Sigmoid colon (tissue), 7 donors: Measurements from ENCODE around the gene DDA1. TPM values are rescaled to one million over a fixed set of nuclear protein-coding genes. Genes with fewer than 3 reads are reported as not detected.
"Not testable (repeated sequence)": the region's sequence is repeated elsewhere in the genome, so short reads cannot be mapped to it uniquely, and the experiment has no call there.

Experiments
- DNase-seq: peaks from one replicate; pipeline ENCODE4 v3.0.0-alpha.2; 2019
- H3K27ac ChIP-seq, 4 donors: fragments of 200-600 bp; sonication (generic); one replicate each; pipeline ENCODE4 v1.5.1; 2016 to 2019; ENCODE audit warnings: mild to moderate bottlenecking in 1 of 4
- H3K27me3 ChIP-seq, 3 donors: fragments of 200-600 bp; sonication (generic); one replicate each; pipeline ENCODE4 v1.5.1; 2019; ENCODE audit warnings: mild to moderate bottlenecking in 1 of 3
- H3K36me3 ChIP-seq, 4 donors: fragments of 200-600 bp; sonication (generic); one replicate each; pipeline ENCODE4 v1.5.1; 2016 to 2019
- H3K4me1 ChIP-seq, 4 donors: fragments of 200-600 bp; sonication (generic); one replicate each; pipeline ENCODE4 v1.5.1; 2017 to 2019
- H3K4me3 ChIP-seq, 4 donors: fragments of 200-600 bp; sonication (generic); one replicate each; pipeline ENCODE4 v1.5.1; 2017 to 2019; ENCODE audit warnings: mild to moderate bottlenecking in 2 of 4, moderate library complexity in 1 of 4
- H3K9me3 ChIP-seq, 4 donors: fragments of 200-600 bp in 3 of 4; sonication (generic) in 3 of 4; one replicate each; pipeline versions ENCODE4 v1.5.1 to v1.6.1; 2013 to 2019
- EP300 ChIP-seq, 4 donors: sonication (generic); formaldehyde crosslinking; IDR thresholded peaks; one replicate each; pipeline ENCODE4 v1.6.1; 2017; ENCODE audit warnings: antibody characterized with exemption in 4 of 4
- POLR2A ChIP-seq, 2 donors: fragments of 450-650 bp; IDR thresholded peaks; one replicate each; pipeline ENCODE4 v1.6.1; 2016; ENCODE audit warnings: antibody characterized with exemption in 2 of 2, mild to moderate bottlenecking in 2 of 2, moderate library complexity in 2 of 2
- POLR2AphosphoS5 ChIP-seq, 4 donors: sonication (generic); formaldehyde crosslinking; IDR thresholded peaks; one replicate each; pipeline ENCODE4 v1.6.1; 2017; ENCODE audit warnings: antibody characterized with exemption in 4 of 4
- WGBS, 2 donors: extraction: QIAGEN DNeasy Blood & Tissue Kit; methylation state at CpG; one replicate each; pipeline ENCODE4 v1.1.7; 2013; 5-methylcytosine and 5-hydroxymethylcytosine counted together
- intact Hi-C: fragments of 100-400 bp; cut with DNase I; formaldehyde crosslinking; loops from one replicate; pipeline ENCODE4 v1.15.1; 2023
- polyA plus RNA-seq, 3 donors: library from polyadenylated mRNA; stranded (reverse); fragments of 200-250 nt; gene quantifications; one replicate each; pipeline ENCODE4 v1.2.3, GENCODE V29; 2013
- total RNA-seq, 4 donors: library from RNA; depleted of rRNA; stranded (reverse); fragments of >200 nt; gene quantifications; one replicate each; pipeline ENCODE4 v1.1.0, GENCODE V29; 2016
- TF ChIP-seq, protein P1 (sequence below), 4 experiments: fragments of 450-650 bp in 3 of 4; fragments of 200-600 bp in 1 of 4; IDR thresholded peaks; one replicate each; pipeline ENCODE4 v1.5.1; 2016 to 2019; ENCODE audit warnings: antibody characterized with exemption in 4 of 4, mild to moderate bottlenecking in 3 of 4, moderate library complexity in 2 of 4
- donor health status: healthy with polysubstance abuse.
- donor health status: Bipolar disorder and iron deficiency.
- donor health status: healthy.

Gene DDA1
- total and polyA plus RNA-seq, 7 donors: 6.1 to 101 (median 10.3) TPM

DNA sequence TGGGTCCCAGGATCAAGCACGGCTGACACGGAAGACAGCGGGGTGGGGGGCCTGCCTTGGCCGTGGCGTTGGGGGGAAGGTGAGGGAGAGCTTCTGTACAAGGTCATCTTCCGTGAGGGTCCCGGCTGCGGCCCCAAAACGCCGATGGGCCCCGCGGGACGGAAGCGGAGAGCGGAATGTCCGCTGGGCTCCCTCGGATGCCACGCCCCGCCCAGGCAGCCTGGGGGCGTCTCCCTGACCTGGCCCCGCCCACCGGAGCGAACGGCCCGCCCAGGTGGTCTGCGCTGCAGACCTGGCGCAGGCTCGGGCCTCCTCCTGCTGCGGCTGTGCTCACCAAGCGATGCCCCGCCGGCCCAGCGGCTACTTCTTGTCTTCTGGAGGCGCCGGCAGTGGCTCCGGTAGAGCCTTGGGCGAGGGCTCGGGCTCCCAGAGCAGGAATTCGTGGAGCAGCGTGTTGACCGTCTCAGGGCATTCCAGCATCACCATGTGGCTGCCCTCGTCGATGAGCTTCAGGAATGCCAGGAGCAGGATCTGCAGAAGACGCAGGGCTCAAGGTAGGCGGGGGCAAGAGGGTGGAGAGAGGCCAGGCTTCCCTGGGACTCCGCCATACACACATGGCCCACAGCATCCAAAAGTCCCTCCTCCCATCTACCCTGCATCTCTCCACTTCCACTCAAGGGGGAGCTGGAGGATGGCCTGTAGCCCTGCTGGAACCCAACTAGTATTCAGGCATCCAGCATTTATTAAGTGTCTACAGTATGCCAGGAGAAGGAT is 16.9 kb upstream of the DDA1 start:
- Histone ChIP-seq H3K36me3 (peaks cover 0 to 16% (median 3%) of the 10 kb centered on the region in 4 donors), H3K9me3 (no peaks in the 10 kb centered on the region), H3K4me3 (peak overlapping the region; percentile 23 to 55 (median 42)), H3K27ac (peak overlapping the region; percentile 67 to 82 (median 75)), H3K27me3 (no peaks in the 10 kb centered on the region), H3K4me1 (peaks cover 0 to 20% (median 14%) of the 10 kb centered on the region in 4 donors)
- DNase-seq: peak; percentile 87
- WGBS, 2 donors: 0 to 2% methylated on average over 46 of the region's 46 CpGs
- no peak for TF ChIP-seq POLR2A (IDR thresholded peaks at IDR 0.05)
- TF ChIP-seq, protein P1, sequence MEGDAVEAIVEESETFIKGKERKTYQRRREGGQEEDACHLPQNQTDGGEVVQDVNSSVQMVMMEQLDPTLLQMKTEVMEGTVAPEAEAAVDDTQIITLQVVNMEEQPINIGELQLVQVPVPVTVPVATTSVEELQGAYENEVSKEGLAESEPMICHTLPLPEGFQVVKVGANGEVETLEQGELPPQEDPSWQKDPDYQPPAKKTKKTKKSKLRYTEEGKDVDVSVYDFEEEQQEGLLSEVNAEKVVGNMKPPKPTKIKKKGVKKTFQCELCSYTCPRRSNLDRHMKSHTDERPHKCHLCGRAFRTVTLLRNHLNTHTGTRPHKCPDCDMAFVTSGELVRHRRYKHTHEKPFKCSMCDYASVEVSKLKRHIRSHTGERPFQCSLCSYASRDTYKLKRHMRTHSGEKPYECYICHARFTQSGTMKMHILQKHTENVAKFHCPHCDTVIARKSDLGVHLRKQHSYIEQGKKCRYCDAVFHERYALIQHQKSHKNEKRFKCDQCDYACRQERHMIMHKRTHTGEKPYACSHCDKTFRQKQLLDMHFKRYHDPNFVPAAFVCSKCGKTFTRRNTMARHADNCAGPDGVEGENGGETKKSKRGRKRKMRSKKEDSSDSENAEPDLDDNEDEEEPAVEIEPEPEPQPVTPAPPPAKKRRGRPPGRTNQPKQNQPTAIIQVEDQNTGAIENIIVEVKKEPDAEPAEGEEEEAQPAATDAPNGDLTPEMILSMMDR (IDR thresholded peaks at IDR 0.05): peak; percentile 44 to 70 (median 54)
- intact Hi-C loops: loop anchor here (5.0 kb wide), 1 partner anchor 95 kb away; no protein-coding TSS in a partner anchor

DNA sequence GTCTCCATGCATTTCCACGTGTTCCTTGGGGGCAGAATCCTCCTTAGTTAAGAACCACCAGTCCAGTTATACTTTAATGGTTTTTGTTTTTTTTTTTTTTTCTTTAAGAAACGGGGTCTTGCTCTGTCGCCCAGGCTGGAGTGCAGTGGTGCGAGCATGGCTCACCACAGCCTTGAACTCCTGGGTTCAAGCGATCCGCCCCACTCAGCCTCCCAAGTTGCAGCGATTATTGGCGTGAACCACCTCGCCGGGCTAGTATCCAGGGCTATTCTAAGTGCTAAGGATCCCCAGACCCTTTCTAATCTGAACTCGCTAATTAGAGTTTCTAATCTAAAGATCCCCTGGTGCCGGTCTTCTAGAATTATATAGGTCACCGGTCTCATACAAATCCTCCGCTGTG is 15.8 kb upstream of the DDA1 start:
- no peak for DNase-seq
- Histone ChIP-seq H3K36me3 (peaks cover 0 to 25% (median 5%) of the 10 kb centered on the region in 4 donors), H3K27ac (peak overlapping the region in 1 of 4 donors; percentile 78), H3K4me1 (peaks cover 0 to 20% (median 14%) of the 10 kb centered on the region in 4 donors), H3K4me3 (no peak overlapping the region), H3K27me3 (no peaks in the 10 kb centered on the region), H3K9me3 (peaks cover 0 to 3% (median 0%) of the 10 kb centered on the region in 4 donors)
- TF ChIP-seq POLR2A (IDR thresholded peaks at IDR 0.05) (no peak), POLR2AphosphoS5 (IDR thresholded peaks at IDR 0.05) (no peak), EP300 (IDR thresholded peaks at IDR 0.05) (no peak)
- TF ChIP-seq, protein P1 (IDR thresholded peaks at IDR 0.05): no peak
- intact Hi-C loops: loop anchor here (5.0 kb wide), 1 partner anchor 94 kb away; no protein-coding TSS in a partner anchor
- WGBS, 2 donors: 91 to 92% methylated on average over 14 of the region's 14 CpGs

DNA sequence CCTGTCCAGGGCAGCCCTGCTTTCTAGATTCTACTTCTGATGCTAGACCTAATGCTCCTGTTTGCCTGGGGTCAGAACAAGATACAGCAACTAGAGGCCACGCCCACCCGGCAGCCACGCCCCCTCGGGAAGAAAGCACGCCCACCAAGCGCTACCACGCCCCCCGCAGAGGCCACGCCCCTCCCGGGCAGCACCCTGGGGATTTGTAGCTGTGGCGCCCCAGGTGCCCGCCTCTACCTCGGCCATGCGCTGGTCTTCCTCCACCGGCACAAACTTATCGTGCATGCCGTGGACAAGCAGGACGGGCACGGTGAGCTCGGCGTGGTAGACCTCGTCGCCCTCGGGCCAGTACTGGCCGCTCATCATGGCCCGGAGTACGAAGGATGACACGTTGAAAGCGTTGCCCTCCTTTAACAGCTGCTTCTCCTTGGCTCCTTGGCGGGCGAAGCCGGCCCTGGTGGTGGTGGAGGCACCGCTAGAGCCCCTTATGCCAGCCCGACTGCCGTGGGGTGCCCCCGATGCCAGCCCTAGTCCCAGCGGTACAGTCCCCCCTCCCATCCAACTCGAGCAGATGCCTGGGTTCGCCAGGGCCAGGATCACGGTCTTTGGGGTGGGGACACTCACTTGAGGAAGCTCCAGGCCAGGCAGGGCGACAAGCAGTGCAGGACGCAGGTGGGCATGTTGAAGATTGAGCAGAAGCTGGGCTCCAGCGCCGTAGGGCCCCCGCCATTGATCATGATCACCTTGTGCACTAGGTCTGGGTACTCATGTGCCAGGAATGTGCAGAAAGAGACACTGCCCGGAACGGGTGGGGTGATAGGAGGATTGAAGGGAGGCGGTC is 15.1 kb upstream of the DDA1 start:
- no peak for TF ChIP-seq EP300 (IDR thresholded peaks at IDR 0.05)
- no peak for TF ChIP-seq POLR2AphosphoS5 (IDR thresholded peaks at IDR 0.05)
- TF ChIP-seq, protein P1 (IDR thresholded peaks at IDR 0.05): no peak
- TF ChIP-seq POLR2A (IDR thresholded peaks at IDR 0.05): no peak
- DNase-seq: no peak
- H3K4me3 ChIP-seq: no peak overlapping the region
- peaks cover 0 to 3% (median 0%) of the 10 kb centered on the region in 4 donors for H3K9me3 ChIP-seq
- WGBS, 2 donors: 81 to 86% methylated on average over 48 of the region's 48 CpGs
- H3K36me3 ChIP-seq: peaks cover 0 to 30% (median 6%) of the 10 kb centered on the region in 4 donors
- intact Hi-C loops: loop anchor here (5.0 kb wide), 1 partner anchor 93 kb away; no protein-coding TSS in a partner anchor
- H3K4me1 ChIP-seq: peaks cover 0 to 17% (median 14%) of the 10 kb centered on the region in 4 donors
- no peaks in the 10 kb centered on the region for H3K27me3 ChIP-seq
- no peak overlapping the region for H3K27ac ChIP-seq

DNA sequence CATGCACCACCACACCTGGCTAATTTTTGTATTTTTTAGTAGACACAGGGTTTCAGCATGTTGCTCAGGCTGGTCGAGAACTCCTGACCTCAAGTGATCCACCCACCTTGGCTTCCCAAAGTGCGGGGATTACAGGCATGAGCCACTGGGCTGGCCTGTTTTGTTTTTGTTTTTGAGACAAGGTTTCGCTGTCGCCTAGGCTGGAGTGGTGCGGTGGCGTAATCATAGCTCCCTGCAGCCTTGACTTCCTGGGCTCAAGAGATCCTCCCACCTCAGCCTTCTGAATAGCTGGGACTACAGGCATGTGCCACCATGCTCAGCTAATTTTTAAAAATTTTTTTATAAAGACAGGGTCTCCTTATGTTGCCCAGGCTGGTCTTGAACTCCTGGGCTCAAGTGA is 13.8 kb upstream of the DDA1 start:
- H3K27me3 ChIP-seq, H3K27ac ChIP-seq, DNase-seq, H3K9me3 ChIP-seq, H3K4me3 ChIP-seq, intact Hi-C loops: not testable (repeated sequence)
- 96 to 97% methylated on average over 6 of the region's 6 CpGs for WGBS, 2 donors
- H3K36me3 ChIP-seq: peaks cover 0 to 32% (median 6%) of the 10 kb centered on the region in 4 donors
- H3K4me1 ChIP-seq: peaks cover 0 to 14% (median 9%) of the 10 kb centered on the region in 4 donors

DNA sequence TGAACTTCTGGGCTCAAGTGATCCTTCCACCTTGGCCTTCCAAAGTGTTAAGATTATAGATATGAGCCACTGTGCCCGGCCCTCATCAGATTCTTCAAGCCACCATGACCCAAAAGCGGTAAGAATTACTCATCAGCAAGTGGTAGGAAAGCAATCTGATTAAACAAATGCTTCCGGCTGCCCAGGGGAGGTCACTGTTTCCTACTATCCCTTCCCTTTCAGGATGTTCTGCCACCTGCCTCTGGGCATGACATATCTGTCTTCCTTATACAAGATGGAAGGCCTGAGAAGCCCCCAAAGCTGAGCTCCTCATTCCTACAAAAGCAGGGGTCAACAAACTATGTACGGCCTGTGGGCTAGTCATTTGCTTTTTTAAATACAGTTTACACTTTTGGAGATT is 13.1 kb upstream of the DDA1 start:
- DNase-seq: no peak
- no peak for TF ChIP-seq POLR2A (IDR thresholded peaks at IDR 0.05)
- TF ChIP-seq, protein P1 (IDR thresholded peaks at IDR 0.05): no peak
- no peak for TF ChIP-seq EP300 (IDR thresholded peaks at IDR 0.05)
- TF ChIP-seq POLR2AphosphoS5 (IDR thresholded peaks at IDR 0.05): no peak
- Histone ChIP-seq H3K4me1 (peaks cover 0 to 22% (median 11%) of the 10 kb centered on the region in 4 donors), H3K9me3 (peaks cover 0 to 3% (median 0%) of the 10 kb centered on the region in 4 donors), H3K27me3 (no peaks in the 10 kb centered on the region), H3K36me3 (peaks cover 0 to 39% (median 8%) of the 10 kb centered on the region in 4 donors), H3K4me3 (no peak overlapping the region), H3K27ac (no peak overlapping the region)
- WGBS, 2 donors: 52 to 64% methylated on average over 4 of the region's 4 CpGs
- intact Hi-C loops: no loop called here
